A549 (cell line): ENCODE results near the gene COL24A1.

Experiments
- EP300 ChIP-seq, 2 experiments: fragments of >200 bp; sonication (Bioruptor Twin); formaldehyde crosslinking; IDR thresholded peaks; 2 replicates in 1 of 2; 3 replicates in 1 of 2; pipeline ENCODE4 v1.6.1; 2016 to 2017
- JUN ChIP-seq, 2 experiments: fragments of >200 bp; sonication (Bioruptor Twin); formaldehyde crosslinking; IDR thresholded peaks; 2 replicates in 1 of 2; 3 replicates in 1 of 2; pipeline ENCODE4 v1.6.1; 2016 to 2017
- NR3C1 ChIP-seq: fragments of >200 bp; sonication (Bioruptor Twin); formaldehyde crosslinking; IDR thresholded peaks from 3 replicates; pipeline ENCODE4 v1.6.1; 2017
- POLR2A ChIP-seq: IDR thresholded peaks from 2 replicates; pipeline ENCODE4 v1.6.1; 2012; ENCODE audit warnings: mild to moderate bottlenecking, low read length
- ZNF302 ChIP-seq: fragments of 250-450 bp; sonication (Bioruptor Pico); IDR thresholded peaks from 2 replicates; pipeline ENCODE4 v1.9.0; 2021; ENCODE audit warnings: inconsistent platforms, mild to moderate bottlenecking, moderate library complexity
- TF ChIP-seq, protein P1 (sequence below): fragments of >200 bp; sonication (Bioruptor Twin); formaldehyde crosslinking; IDR thresholded peaks from 3 replicates; pipeline ENCODE4 v1.5.1; 2016

DNA sequence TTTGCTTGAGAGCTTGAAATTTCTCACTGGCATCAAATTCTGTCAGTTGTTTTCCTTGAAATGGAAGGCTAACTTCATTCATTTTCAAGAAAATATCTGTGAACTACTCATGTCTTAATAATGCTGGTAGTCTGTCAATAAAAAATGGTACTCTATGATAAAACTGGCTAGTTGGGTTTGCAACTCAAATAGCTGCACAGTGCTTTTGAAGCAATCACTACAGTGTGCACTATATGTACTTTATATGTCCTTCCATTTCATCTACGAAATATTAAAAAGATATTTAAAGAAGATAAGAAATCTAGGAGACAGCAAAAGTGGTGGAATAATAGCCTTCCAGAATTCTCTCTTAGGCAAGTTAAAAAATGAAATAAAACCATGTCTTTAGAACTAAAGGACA lies 408.5 kb downstream of the COL24A1 start:
- TF ChIP-seq JUN (IDR thresholded peaks at IDR 0.05) (no peak), ZNF302 (CRISPR knock-in tag) (no peak), EP300 (IDR thresholded peaks at IDR 0.05) (no peak), NR3C1 (no peak), POLR2A (no peak)
- TF ChIP-seq, protein P1, sequence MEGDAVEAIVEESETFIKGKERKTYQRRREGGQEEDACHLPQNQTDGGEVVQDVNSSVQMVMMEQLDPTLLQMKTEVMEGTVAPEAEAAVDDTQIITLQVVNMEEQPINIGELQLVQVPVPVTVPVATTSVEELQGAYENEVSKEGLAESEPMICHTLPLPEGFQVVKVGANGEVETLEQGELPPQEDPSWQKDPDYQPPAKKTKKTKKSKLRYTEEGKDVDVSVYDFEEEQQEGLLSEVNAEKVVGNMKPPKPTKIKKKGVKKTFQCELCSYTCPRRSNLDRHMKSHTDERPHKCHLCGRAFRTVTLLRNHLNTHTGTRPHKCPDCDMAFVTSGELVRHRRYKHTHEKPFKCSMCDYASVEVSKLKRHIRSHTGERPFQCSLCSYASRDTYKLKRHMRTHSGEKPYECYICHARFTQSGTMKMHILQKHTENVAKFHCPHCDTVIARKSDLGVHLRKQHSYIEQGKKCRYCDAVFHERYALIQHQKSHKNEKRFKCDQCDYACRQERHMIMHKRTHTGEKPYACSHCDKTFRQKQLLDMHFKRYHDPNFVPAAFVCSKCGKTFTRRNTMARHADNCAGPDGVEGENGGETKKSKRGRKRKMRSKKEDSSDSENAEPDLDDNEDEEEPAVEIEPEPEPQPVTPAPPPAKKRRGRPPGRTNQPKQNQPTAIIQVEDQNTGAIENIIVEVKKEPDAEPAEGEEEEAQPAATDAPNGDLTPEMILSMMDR: no peak
